GM19025 (cell line): ENCODE measurements around the gene TNP1.

Experiments used
- ATAC-seq: cut with Tn5 transposase; IDR thresholded peaks from one replicate; pipeline ENCODE4 v1.9.1; 2021; ENCODE audit warnings: mild to moderate bottlenecking, low read depth, moderate library complexity; ENCODE audit not compliant: unreplicated experiment

The TNP1 gene

GRCh38 chr2:216877085-216877484 is 17.2 kb upstream of the TNP1 start:
- no peak for ATAC-seq

GRCh38 chr2:216875862-216876261 is 16.0 kb upstream of the TNP1 start:
- no peak for ATAC-seq

GRCh38 chr2:216873573-216873972 is 13.7 kb upstream of the TNP1 start:
- no peak for ATAC-seq

- no peak for ATAC-seq
These were observed 12.8 kb upstream of the TNP1 start for GRCh38 chr2:216872624-216873023.

GRCh38 chr2:216872040-216872439 is 12.2 kb upstream of the TNP1 start:
- ATAC-seq = no peak

- no peak for ATAC-seq
These were observed 11.6 kb upstream of the TNP1 start for GRCh38 chr2:216871333-216871934.

GRCh38 chr2:216870508-216871332 is 10.9 kb upstream of the TNP1 start:
- no peak for ATAC-seq

GRCh38 chr2:216866515-216867095 is 6.7 kb upstream of the TNP1 start:
- no peak for ATAC-seq

- no peak for ATAC-seq
These were observed 5.8 kb upstream of the TNP1 start for GRCh38 chr2:216865658-216866057.

GRCh38 chr2:216863946-216864345 is 4.1 kb upstream of the TNP1 start:
- ATAC-seq = no peak

GRCh38 chr2:216862628-216863398 is 2.9 kb upstream of the TNP1 start:
- ATAC-seq = no peak

GRCh38 chr2:216860426-216861137 is 718 bp upstream of the TNP1 start:
- no peak for ATAC-seq

GRCh38 chr2:216858312-216858711 is 1.6 kb downstream of the TNP1 start:
- no peak for ATAC-seq

GRCh38 chr2:216857131-216857550 is 2.7 kb downstream of the TNP1 start:
- no peak for ATAC-seq

GRCh38 chr2:216856406-216857065 is 3.3 kb downstream of the TNP1 start:
- no peak for ATAC-seq

GRCh38 chr2:216855605-216856004 is 4.3 kb downstream of the TNP1 start:
- no peak for ATAC-seq

GRCh38 chr2:216855079-216855478 is 4.8 kb downstream of the TNP1 start:
- no peak for ATAC-seq

- no peak for ATAC-seq
These were observed 8.3 kb downstream of the TNP1 start for GRCh38 chr2:216851486-216852090.

- ATAC-seq = no peak
These were observed 9.1 kb downstream of the TNP1 start for GRCh38 chr2:216850665-216851322.
